GM19043 (cell line): Measurements from ENCODE around the gene AGRN.
"Not testable (repeated sequence)": the region's sequence is repeated elsewhere in the genome, so short reads cannot be mapped to it uniquely, and the experiment has no call there.

Experiments used
- ATAC-seq: cut with Tn5 transposase; IDR thresholded peaks from one replicate; pipeline ENCODE4 v1.9.1; 2021; ENCODE audit warnings: low read depth; ENCODE audit not compliant: unreplicated experiment

AGRN gene

GRCh38 chr1:1049318-1050165 lies 29.6 kb downstream of the AGRN start:
- no peak for ATAC-seq

DNA sequence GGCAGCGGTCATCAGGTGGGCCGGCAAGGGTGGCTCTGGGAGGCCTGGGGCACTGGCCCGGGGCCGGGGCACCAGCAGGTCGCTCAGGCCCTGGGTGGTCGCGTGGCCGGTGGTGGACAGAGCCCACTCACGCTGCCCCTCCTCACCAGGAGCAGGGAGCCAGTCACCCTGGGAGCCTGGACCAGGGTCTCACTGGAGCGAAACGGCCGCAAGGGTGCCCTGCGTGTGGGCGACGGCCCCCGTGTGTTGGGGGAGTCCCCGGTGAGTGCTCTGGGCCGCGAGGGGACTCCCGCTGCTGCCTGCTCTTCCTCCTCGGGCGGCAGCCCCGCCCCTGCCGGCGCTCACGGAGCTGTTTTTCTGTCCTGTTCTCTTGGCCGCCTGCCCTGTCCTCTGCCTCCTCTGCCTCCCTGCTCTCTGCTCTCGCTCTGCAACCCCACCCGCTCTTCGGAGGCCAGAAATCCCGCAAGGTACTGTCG lies 30.7 kb downstream of the AGRN start:
- no peak for ATAC-seq

DNA sequence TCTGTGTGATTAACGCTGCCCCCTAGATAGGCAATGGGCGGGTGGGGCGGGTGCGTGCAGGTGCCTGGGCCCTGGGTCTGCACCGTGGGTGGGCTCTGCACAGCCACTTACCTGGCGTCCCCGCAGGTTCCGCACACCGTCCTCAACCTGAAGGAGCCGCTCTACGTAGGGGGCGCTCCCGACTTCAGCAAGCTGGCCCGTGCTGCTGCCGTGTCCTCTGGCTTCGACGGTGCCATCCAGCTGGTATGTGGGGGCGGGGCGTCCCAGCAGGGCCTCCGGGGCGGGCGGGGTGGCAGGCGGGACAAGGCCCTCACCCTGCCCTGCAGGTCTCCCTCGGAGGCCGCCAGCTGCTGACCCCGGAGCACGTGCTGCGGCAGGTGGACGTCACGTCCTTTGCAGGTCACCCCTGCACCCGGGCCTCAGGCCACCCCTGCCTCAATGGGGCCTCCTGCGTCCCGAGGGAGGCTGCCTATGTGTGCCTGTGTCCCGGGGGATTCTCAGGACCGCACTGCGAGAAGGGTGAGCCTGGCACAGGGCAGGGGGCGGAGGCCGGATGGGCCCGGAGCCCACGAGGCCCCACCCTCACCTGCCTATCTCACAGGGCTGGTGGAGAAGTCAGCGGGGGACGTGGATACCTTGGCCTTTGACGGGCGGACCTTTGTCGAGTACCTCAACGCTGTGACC lies 31.3 kb downstream of the AGRN start:
- ATAC-seq, result no peak

GRCh38 chr1:1052003-1052840 lies 32.3 kb downstream of the AGRN start:
- no peak for ATAC-seq

GRCh38 chr1:1053022-1053421 lies 33.1 kb downstream of the AGRN start:
- no peak for ATAC-seq

- no peak for ATAC-seq
Measured at GRCh38 chr1:1053682-1054081, 33.8 kb downstream of the AGRN start.

DNA sequence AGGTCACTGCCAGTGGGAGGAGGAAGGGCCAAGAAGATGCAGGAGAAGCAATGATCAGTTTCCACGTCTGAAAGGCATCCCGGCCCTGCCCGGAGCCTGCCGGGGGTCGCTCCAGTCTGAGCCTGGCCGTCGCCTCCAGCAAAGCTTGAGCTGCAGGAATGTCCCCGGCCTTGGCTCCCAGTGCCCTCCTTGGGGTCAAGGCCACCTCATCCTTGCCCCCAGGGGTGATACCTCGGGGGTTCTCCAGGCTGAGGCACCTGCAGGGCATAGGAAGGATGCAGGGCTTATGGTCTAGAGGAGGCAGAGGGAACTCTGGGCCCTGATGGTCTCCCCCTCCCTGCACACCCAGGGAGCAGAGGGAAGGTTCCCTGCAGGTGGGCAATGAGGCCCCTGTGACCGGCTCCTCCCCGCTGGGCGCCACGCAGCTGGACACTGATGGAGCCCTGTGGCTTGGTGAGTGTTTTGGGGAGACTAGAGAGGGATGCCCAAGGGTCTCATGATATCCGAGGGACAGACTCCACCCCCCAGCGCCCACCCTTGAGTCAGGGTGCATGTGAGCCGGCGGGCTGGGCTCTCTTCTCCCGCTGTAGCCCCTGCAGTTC lies 34.3 kb downstream of the AGRN start:
- no peak for ATAC-seq

DNA sequence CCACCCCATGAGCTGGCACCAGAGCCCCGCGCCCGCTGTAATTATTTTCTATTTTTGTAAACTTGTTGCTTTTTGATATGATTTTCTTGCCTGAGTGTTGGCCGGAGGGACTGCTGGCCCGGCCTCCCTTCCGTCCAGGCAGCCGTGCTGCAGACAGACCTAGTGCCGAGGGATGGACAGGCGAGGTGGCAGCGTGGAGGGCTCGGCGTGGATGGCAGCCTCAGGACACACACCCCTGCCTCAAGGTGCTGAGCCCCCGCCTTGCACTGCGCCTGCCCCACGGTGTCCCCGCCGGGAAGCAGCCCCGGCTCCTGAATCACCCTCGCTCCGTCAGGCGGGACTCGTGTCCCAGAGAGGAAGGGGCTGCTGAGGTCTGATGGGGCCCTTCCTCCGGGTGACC lies 35.1 kb downstream of the AGRN start:
- no peak for ATAC-seq

DNA sequence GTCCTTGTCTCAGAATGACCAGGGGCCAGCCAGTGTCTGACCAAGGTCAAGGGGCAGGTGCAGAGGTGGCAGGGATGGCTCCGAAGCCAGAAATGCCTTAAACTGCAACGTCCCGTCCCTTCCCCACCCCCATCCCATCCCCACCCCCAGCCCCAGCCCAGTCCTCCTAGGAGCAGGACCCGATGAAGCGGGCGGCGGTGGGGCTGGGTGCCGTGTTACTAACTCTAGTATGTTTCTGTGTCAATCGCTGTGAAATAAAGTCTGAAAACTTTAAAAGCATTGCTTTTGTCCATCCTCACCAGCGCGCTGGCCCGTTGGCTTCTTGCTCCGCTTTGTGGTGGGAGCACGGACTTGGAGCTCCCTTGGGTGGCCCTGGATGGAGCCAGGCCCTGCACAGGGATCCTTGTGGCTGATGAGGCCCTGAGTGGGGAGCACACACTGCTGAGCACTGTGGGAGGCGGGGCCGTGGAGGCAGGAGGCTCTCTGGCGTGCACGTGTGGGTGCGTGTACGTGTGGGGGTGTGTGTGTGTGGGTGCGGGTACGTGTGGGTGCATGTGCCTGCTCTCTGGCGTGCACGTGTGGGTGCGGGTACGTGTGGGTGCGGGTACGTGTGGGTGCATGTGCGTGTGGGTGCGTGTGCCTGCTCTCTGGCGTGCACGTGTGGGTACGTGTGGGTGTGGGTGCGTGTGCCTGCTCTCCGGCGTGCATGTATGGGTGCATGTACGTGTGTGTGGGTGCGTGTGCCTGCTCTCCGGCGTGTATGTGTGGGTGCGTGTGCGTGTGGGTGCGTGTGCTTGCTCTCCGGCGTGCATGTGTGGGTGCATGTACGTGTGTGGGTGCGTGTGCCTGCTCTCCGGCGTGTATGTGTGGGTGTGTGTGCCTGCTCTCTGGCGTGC lies 36.2 kb downstream of the AGRN start:
- no peak for ATAC-seq

- not testable (repeated sequence) for ATAC-seq
Measured at GRCh38 chr1:1057769-1058087, 37.8 kb downstream of the AGRN start.

- no peak for ATAC-seq
Measured at GRCh38 chr1:1058088-1058905, 38.4 kb downstream of the AGRN start.

DNA sequence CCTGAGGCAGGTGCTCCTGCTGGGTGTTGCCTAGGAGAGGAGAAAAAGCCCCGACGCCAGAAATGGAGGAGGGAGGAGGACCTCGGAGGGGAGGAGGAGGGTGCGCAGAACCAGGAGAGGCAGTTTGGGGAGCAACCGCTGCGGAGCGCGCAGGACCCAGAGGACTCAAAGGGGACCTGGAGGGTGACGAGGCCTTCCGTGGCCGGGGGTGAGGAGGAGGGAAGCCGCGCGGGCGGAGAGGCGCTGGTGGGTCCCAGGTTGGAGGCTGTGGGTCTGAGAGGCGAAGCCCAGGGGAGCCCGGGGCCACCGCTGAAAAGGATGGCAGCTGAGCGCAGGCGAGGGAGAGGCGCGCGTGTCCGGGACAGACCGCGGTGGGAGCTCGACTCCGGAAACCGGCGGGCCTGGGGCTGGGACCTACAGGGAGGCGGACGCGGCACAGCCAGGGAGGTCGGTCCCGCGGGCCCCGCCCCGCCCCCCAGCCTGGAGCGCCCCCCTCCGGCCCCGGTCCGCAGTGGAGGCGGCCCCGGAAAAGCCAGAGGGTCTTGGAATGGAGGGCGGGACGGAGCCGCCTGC lies 39.1 kb downstream of the AGRN start:
- ATAC-seq, result peak; percentile 14

DNA sequence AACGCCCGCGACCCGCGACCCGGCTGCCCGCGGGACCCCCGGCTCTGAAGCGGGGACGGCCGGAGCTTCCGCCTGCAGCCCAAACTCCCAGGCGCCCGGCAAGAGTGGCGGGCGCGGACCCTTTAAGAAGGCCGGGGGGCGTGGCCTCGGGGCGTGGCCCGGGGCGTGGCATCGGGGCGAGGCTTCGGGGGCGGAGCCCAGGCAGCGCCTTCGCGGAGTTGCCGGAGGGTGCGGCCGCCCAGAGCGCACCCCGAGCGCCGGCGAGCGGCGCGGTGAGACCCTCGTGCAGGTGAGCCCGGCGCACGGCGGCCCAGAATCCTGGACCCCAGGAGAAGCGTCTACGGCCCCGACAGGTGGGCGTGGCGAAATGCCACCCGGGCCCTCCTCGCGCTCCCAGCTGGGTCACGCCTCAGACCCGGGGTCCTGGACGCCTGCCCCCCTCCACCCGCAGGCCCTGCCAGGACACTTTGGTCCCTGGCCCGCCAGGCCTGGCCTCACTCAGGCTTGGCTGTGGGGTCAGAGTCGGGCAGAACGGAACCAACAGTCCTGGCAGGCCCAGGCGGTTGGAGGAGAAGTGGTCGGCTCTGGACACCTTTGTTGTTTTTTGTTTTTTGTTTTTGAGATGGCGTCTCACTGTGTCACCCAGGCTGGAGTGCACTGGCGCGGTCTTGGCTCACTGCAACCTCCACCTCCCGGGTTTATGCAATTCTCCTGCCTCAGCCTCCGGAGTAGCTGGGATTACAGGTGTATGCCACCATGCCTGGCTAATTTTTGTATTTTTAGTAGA lies 39.8 kb downstream of the AGRN start:
- peak; percentile 68 for ATAC-seq

- no peak for ATAC-seq
Measured at GRCh38 chr1:1060281-1061000, 40.5 kb downstream of the AGRN start.

GRCh38 chr1:1061682-1062345 lies 41.9 kb downstream of the AGRN start:
- no peak for ATAC-seq

- no peak for ATAC-seq
Measured at GRCh38 chr1:1062348-1063163, 42.6 kb downstream of the AGRN start.
